Smooth muscle cell (in vitro differentiated cells): ENCODE results near the gene CACNA2D3. TPM values are rescaled to one million over a fixed set of nuclear protein-coding genes. Genes with fewer than 3 reads are reported as not detected.

Experiments used
- DNase-seq: peaks from one replicate; lab custom pipeline; 2025; ENCODE audit not compliant: unreplicated experiment; lab: John Stamatoyannopoulos, UW
- H2AFZ ChIP-seq: fragments of 200-600 bp; sonication (generic); 2 replicates; pipeline ENCODE4 v1.6.0; 2016; ENCODE audit warnings: antibody characterized with exemption, low read depth, mild to moderate bottlenecking
- H3F3A ChIP-seq: fragments of 200-600 bp; sonication (generic); 2 replicates; pipeline ENCODE4 v1.6.0; 2017; ENCODE audit warnings: antibody characterized with exemption, low read depth
- H3K27ac ChIP-seq: fragments of 200-600 bp; sonication (generic); 2 replicates; pipeline ENCODE4 v1.5.1; 2016; ENCODE audit warnings: low read depth, mild to moderate bottlenecking
- H3K27me3 ChIP-seq: fragments of 200-600 bp; sonication (generic); 2 replicates; pipeline ENCODE4 v1.6.1; 2016; ENCODE audit warnings: low read depth, mild to moderate bottlenecking
- H3K36me3 ChIP-seq: fragments of 200-600 bp; sonication (generic); 2 replicates; pipeline ENCODE4 v1.5.1; 2016; ENCODE audit warnings: low read depth
- H3K4me1 ChIP-seq: fragments of 200-600 bp; sonication (generic); 2 replicates; pipeline ENCODE4 v1.5.1; 2016; ENCODE audit warnings: low read depth
- H3K4me2 ChIP-seq: fragments of 200-600 bp; sonication (generic); 2 replicates; pipeline ENCODE4 v1.6.0; 2016; ENCODE audit warnings: mild to moderate bottlenecking
- H3K4me3 ChIP-seq: fragments of 200-600 bp; sonication (generic); 2 replicates; pipeline ENCODE4 v1.5.1; 2016; ENCODE audit warnings: mild to moderate bottlenecking
- H3K79me2 ChIP-seq: fragments of 200-600 bp; sonication (generic); 2 replicates; pipeline ENCODE4 v1.6.0; 2016; ENCODE audit warnings: low read depth, mild to moderate bottlenecking
- H3K9ac ChIP-seq: fragments of 200-600 bp; sonication (generic); 2 replicates; pipeline ENCODE4 v1.6.0; 2016; ENCODE audit warnings: low read depth
- H3K9me3 ChIP-seq: fragments of 200-600 bp; sonication (generic); replicated peaks from 2 replicates; pipeline ENCODE4 v1.5.1; 2016; ENCODE audit warnings: low read depth
- H4K20me1 ChIP-seq: fragments of 200-600 bp; sonication (generic); 2 replicates; pipeline ENCODE4 v1.6.0; 2016; ENCODE audit warnings: low read depth
- WGBS: methylation state at CpG from one replicate; pipeline ENCODE4 v1.1.7; 2016; ENCODE audit warnings: low lambda C conversion rate; 5-methylcytosine and 5-hydroxymethylcytosine counted together
- polyA plus RNA-seq: library from polyadenylated mRNA; unstranded; fragments of >200 nt; fragmentation: Nextera tagmentation; extraction: Ambion mirVana; gene quantifications from 2 replicates; pipeline ENCODE4 v1.2.1, GENCODE V29; 2016
- total RNA-seq: library from RNA; depleted of rRNA; stranded (reverse); fragments of >200 nt; gene quantifications from 2 replicates; pipeline ENCODE4 v1.2.3, GENCODE V29; 2014
- TF ChIP-seq, protein P1 (sequence below): fragments of 200-600 bp; sonication (generic); IDR thresholded peaks from 2 replicates; pipeline ENCODE4 v1.5.1; 2017; ENCODE audit warnings: borderline replicate concordance, mild to moderate bottlenecking, antibody characterized with exemption; ENCODE audit not compliant: insufficient read depth, poor library complexity, severe bottlenecking

Gene CACNA2D3
- total and polyA plus RNA-seq, 2 experiments from 2014 or later, result 0.15 to 0.90 TPM

DNA sequence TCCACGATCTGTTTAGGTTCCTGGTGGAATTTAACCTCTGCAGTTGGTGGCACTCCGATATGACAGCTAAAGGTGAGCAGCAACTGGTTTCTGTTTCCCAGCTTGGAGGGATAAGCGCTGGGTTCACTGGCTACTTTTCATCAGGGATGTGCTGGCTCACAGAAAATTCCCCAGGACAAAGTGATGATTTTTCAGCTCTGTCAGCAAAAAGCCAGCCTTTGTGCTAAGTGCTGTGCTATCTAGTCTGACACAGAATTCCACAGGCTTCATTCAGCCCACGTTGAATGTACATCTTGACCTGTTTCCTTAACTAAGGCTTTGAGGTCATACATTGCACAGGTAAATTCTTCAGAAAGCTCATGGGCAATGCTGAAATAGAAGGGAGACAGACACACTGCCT, 887.0 kb downstream of the CACNA2D3 start:
- no peaks in the 10 kb centered on the region for H3K9me3 ChIP-seq
- H3K79me2 ChIP-seq, result no peaks in the 10 kb centered on the region
- H3K27ac ChIP-seq, result no peak overlapping the region
- H2AFZ ChIP-seq, result no peak overlapping the region
- no peaks in the 10 kb centered on the region for H4K20me1 ChIP-seq
- no peak overlapping the region for H3K4me2 ChIP-seq
- no peak overlapping the region for H3K4me3 ChIP-seq
- DNase-seq, result no peak
- H3K9ac ChIP-seq, result no peak overlapping the region
- 73% methylated on average over 4 of the region's 4 CpGs for WGBS
- no peaks in the 10 kb centered on the region for H3F3A ChIP-seq
- H3K36me3 ChIP-seq, result no peaks in the 10 kb centered on the region
- no peaks in the 10 kb centered on the region for H3K27me3 ChIP-seq
- H3K4me1 ChIP-seq, result peaks cover 15% of the 10 kb centered on the region
- TF ChIP-seq, protein P1, sequence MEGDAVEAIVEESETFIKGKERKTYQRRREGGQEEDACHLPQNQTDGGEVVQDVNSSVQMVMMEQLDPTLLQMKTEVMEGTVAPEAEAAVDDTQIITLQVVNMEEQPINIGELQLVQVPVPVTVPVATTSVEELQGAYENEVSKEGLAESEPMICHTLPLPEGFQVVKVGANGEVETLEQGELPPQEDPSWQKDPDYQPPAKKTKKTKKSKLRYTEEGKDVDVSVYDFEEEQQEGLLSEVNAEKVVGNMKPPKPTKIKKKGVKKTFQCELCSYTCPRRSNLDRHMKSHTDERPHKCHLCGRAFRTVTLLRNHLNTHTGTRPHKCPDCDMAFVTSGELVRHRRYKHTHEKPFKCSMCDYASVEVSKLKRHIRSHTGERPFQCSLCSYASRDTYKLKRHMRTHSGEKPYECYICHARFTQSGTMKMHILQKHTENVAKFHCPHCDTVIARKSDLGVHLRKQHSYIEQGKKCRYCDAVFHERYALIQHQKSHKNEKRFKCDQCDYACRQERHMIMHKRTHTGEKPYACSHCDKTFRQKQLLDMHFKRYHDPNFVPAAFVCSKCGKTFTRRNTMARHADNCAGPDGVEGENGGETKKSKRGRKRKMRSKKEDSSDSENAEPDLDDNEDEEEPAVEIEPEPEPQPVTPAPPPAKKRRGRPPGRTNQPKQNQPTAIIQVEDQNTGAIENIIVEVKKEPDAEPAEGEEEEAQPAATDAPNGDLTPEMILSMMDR, result no peak

DNA sequence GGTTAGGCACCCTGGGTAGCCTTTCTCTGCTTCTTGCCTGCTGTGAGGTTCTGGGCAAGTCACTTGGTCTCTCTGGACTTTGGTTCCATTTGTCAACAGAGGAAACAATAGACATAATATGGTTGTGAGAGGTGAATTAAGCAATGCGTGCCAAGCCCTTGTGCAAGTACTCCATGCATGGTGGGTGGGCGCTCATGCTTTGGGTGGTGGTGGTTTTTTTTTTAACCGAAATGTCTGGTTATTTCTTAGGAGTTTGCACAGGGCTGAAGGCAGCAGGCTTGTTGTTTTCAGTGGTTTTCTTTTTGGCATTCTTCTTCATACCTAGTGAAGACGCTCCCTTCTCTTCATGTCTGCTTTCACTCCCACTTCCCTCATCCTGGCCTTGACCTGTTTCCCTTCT, 889.7 kb downstream of the CACNA2D3 start:
- TF ChIP-seq, protein P1, result no peak
- no peak overlapping the region for H3K4me2 ChIP-seq
- no peaks in the 10 kb centered on the region for H3K36me3 ChIP-seq
- H2AFZ ChIP-seq, result no peak overlapping the region
- no peaks in the 10 kb centered on the region for H3K79me2 ChIP-seq
- no peaks in the 10 kb centered on the region for H3K9me3 ChIP-seq
- no peak overlapping the region for H3K27ac ChIP-seq
- H3K4me3 ChIP-seq, result no peak overlapping the region
- H3K9ac ChIP-seq, result no peak overlapping the region
- 98% methylated on average over 4 of the region's 4 CpGs for WGBS
- peaks cover 3% of the 10 kb centered on the region for H3K4me1 ChIP-seq
- DNase-seq, result no peak
- H3F3A ChIP-seq, result no peaks in the 10 kb centered on the region
- no peaks in the 10 kb centered on the region for H3K27me3 ChIP-seq
- H4K20me1 ChIP-seq, result no peaks in the 10 kb centered on the region

DNA sequence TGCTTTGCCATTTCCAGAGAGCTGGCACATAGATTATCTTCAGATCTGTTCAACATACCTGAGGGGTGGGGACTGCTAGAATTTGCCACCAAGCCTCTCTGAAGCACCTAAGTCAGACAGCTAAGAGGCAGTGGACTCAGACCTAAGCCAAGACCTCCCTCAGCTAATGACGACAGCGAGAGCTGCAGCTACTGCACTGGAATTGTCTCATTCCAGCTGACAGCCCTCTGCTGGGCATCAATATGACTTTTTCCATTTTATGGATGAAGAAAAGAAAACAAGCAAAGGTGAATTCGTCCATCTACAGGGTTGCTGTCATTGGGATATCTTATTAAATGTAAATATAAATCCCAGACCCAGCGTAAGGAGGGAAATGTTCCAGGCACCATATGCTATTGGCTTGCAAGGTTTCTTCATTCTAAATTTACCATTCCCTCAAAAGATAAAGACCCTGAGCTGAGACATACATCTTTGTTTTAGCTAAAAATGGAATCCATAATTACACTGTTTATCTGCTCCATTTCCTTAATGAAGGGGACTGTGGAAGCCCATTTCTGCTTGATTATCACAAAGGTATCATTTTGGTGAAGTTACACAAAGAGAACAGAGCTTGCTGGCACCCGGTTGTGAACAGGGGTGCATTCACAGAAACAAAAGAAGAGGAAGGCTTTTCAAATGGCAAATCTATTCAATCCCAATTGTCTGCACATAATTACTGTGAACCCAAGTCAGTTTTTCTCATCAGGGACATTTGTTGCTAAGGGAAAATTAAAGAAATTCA, 891.0 kb downstream of the CACNA2D3 start:
- WGBS, result 61% methylated on average over 5 of the region's 5 CpGs
- Histone ChIP-seq H4K20me1 (no peaks in the 10 kb centered on the region), H3K36me3 (no peaks in the 10 kb centered on the region), H3K4me1 (no peaks in the 10 kb centered on the region), H3F3A (no peaks in the 10 kb centered on the region), H3K9me3 (no peaks in the 10 kb centered on the region), H3K4me2 (no peak overlapping the region), H3K79me2 (no peaks in the 10 kb centered on the region), H2AFZ (no peak overlapping the region), H3K4me3 (no peak overlapping the region), H3K27me3 (no peaks in the 10 kb centered on the region), H3K9ac (no peak overlapping the region), H3K27ac (no peak overlapping the region)
- no peak for DNase-seq
- TF ChIP-seq, protein P1, result peak; percentile 34

DNA sequence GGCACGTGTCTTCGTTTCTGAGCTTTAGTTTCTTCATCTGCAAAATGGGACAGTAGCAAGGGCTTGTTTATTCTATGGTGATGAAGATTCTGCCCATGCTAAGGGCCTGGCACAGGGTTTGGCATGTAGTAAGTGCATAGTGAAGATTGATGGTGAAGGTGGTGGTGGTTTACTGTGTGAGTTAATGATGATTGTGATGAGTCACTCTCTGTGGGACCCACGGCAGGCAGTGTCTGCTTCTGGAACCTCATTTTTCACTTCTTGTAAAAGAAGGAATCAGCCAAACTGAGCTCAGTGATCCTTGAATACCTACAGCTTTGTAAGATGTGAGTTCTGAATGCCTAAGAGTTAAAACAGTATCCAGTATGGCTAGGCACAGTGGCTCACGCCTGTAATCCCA, 891.7 kb downstream of the CACNA2D3 start:
- Histone ChIP-seq H2AFZ (no peak overlapping the region), H3K27me3 (no peaks in the 10 kb centered on the region), H3K27ac (no peak overlapping the region), H3K36me3 (no peaks in the 10 kb centered on the region), H4K20me1 (no peaks in the 10 kb centered on the region), H3K9me3 (no peaks in the 10 kb centered on the region), H3K4me1 (no peaks in the 10 kb centered on the region), H3K9ac (no peak overlapping the region), H3K79me2 (no peaks in the 10 kb centered on the region), H3K4me2 (no peak overlapping the region), H3F3A (no peaks in the 10 kb centered on the region), H3K4me3 (no peak overlapping the region)
- DNase-seq, result no peak
- WGBS, result 74% methylated on average over 4 of the region's 4 CpGs
- TF ChIP-seq, protein P1, result no peak
